CD4-positive, CD25-positive, alpha-beta regulatory T cell (primary cell): Measurements from ENCODE around the gene WDR31. TPM values are rescaled to one million over a fixed set of nuclear protein-coding genes. Genes with fewer than 3 reads are reported as not detected.

Experiments used
- ATAC-seq, 2 donors: fragments of 150-1000 bp; cut with Tn5 transposase; one replicate each; pipeline ENCODE4 v1.10.0; 2021; ENCODE audit warnings: low read depth in 2 of 2, moderate number of reproducible peaks in 2 of 2, moderate library complexity in 1 of 2
- DNase-seq, 3 donors: peaks; one replicate each; pipeline versions ENCODE4 v3.0.0 to v3.0.0-alpha.2; 2012 to 2022; ENCODE audit warnings: mixed read lengths in 1 of 3
- H3K27ac ChIP-seq: one replicate; pipeline ENCODE4 v1.7.0; 2013; ENCODE audit warnings: mild to moderate bottlenecking, low read length; ENCODE audit not compliant: insufficient read depth, poor library complexity, severe bottlenecking
- H3K27me3 ChIP-seq: one replicate; pipeline ENCODE4 v1.7.0; 2013; ENCODE audit warnings: low read length; ENCODE audit not compliant: control insufficient read depth, insufficient read depth
- H3K36me3 ChIP-seq: one replicate; pipeline ENCODE4 v1.7.0; 2013; ENCODE audit warnings: mild to moderate bottlenecking, low read length, moderate library complexity; ENCODE audit not compliant: control insufficient read depth, insufficient read depth
- H3K4me1 ChIP-seq: 2 replicates; pipeline ENCODE4 v1.7.0; 2013; ENCODE audit warnings: mild to moderate bottlenecking, low read length; ENCODE audit not compliant: insufficient read depth, control insufficient read depth, poor library complexity, severe bottlenecking
- H3K4me3 ChIP-seq: one replicate; pipeline ENCODE4 v1.7.0; 2013; ENCODE audit warnings: low read depth, mild to moderate bottlenecking, low read length, moderate library complexity
- H3K9me3 ChIP-seq, 2 experiments: 1 replicate in 1 of 2; 2 replicates in 1 of 2; pipeline ENCODE4 v1.7.0; 2013; ENCODE audit warnings: low read length in 2 of 2, mild to moderate bottlenecking in 1 of 2, moderate library complexity in 1 of 2; ENCODE audit not compliant: control insufficient read depth in 2 of 2
- H3K27ac Mint-ChIP-seq, 3 donors: one replicate each; pipeline ENCODE4 v1.8.0; 2020 to 2022; ENCODE audit warnings: mild to moderate bottlenecking in 3 of 3, mixed read lengths in 3 of 3, moderate library complexity in 2 of 3
- H3K27me3 Mint-ChIP-seq: one replicate; pipeline ENCODE4 v1.8.0; 2022; ENCODE audit warnings: mild to moderate bottlenecking, mixed read lengths
- H3K36me3 Mint-ChIP-seq: one replicate; pipeline ENCODE4 v1.8.0; 2020; ENCODE audit warnings: mixed read lengths
- H3K4me1 Mint-ChIP-seq, 4 donors: one replicate each; pipeline ENCODE4 v1.8.0; 2020 to 2022; ENCODE audit warnings: mixed read lengths in 4 of 4, mild to moderate bottlenecking in 1 of 4
- H3K4me3 Mint-ChIP-seq, 4 donors: one replicate each; pipeline ENCODE4 v1.8.0; 2020 to 2022; ENCODE audit warnings: mild to moderate bottlenecking in 4 of 4, mixed read lengths in 4 of 4, moderate library complexity in 3 of 4
- H3K9me3 Mint-ChIP-seq, 7 donors: one replicate each; pipeline ENCODE4 v1.8.0; 2020 to 2022; ENCODE audit warnings: mixed read lengths in 7 of 7, mild to moderate bottlenecking in 3 of 7, moderate library complexity in 2 of 7
- polyA plus RNA-seq, 4 donors: library from polyadenylated mRNA; unstranded; fragments of 300-500 nt; fragmentation: Illumina TruSeq; gene quantifications; one replicate each; pipeline ENCODE4 v1.2.3, GENCODE V29; 2021
- total RNA-seq: library from RNA; stranded (reverse); gene quantifications from one replicate; pipeline ENCODE4 v1.2.3, GENCODE V29; 2022

WDR31 gene
- total and polyA plus RNA-seq, 5 donors from 2014 or later = 0.06 to 0.32 (median 0.19) TPM; not detected in 1

DNA sequence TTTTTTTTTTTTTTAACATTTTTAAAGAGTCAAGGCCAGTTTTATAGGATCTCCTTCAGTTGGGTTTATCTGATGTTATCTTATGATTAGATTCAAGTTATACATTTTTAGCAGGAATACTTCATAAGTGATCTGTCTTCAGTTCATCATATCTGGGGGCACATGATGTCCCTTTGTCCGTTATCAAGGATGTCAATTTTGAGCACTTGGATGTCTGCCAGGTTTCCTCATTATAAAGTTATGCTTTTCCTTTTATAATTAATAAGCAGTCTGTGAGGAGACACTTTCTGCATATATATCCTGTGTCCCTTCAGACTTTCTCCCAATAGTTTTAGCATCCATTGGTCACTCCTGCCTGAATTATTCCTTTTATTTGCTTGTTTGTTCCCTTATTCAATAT lies 24.9 kb upstream of the WDR31 start:
- DNase-seq (no peak), ATAC-seq (no peak)
- peaks cover 10% of the 10 kb centered on the region for H3K27me3 Mint-ChIP-seq
- H3K4me3 ChIP-seq = no peak overlapping the region
- H3K36me3 ChIP-seq = no peaks in the 10 kb centered on the region
- H3K27ac ChIP-seq = no peak overlapping the region
- H3K27ac Mint-ChIP-seq = no peak overlapping the region
- no peaks in the 10 kb centered on the region for H3K4me1 Mint-ChIP-seq
- H3K4me1 ChIP-seq = no peaks in the 10 kb centered on the region
- peaks cover 0 to 3% (median 0%) of the 10 kb centered on the region in 7 donors for H3K9me3 Mint-ChIP-seq
- no peaks in the 10 kb centered on the region for H3K9me3 ChIP-seq
- no peaks in the 10 kb centered on the region for H3K36me3 Mint-ChIP-seq
- no peak overlapping the region for H3K4me3 Mint-ChIP-seq
- peaks cover 3% of the 10 kb centered on the region for H3K27me3 ChIP-seq

GRCh38 chr9:113363336-113363735 lies 23.3 kb upstream of the WDR31 start:
- no peak for DNase-seq
- Mint-ChIP-seq H3K36me3 (no peaks in the 10 kb centered on the region), H3K27ac (no peak overlapping the region), H3K9me3 (peaks cover 0 to 3% (median 0%) of the 10 kb centered on the region in 7 donors), H3K4me1 (no peaks in the 10 kb centered on the region), H3K27me3 (peaks cover 10% of the 10 kb centered on the region), H3K4me3 (no peak overlapping the region)
- ATAC-seq = no peak
- Histone ChIP-seq H3K4me3 (no peak overlapping the region), H3K27ac (no peak overlapping the region), H3K27me3 (peaks cover 3% of the 10 kb centered on the region), H3K36me3 (no peaks in the 10 kb centered on the region), H3K9me3 (no peaks in the 10 kb centered on the region), H3K4me1 (no peaks in the 10 kb centered on the region)

- H3K36me3 ChIP-seq = no peaks in the 10 kb centered on the region
- no peaks in the 10 kb centered on the region for H3K9me3 ChIP-seq
- DNase-seq (no peak), ATAC-seq (no peak)
- no peak overlapping the region for H3K4me3 ChIP-seq
- no peaks in the 10 kb centered on the region for H3K4me1 ChIP-seq
- Mint-ChIP-seq H3K27ac (no peak overlapping the region), H3K4me3 (no peak overlapping the region), H3K27me3 (peaks cover 15% of the 10 kb centered on the region), H3K4me1 (no peaks in the 10 kb centered on the region), H3K9me3 (peaks cover 0 to 3% (median 0%) of the 10 kb centered on the region in 7 donors), H3K36me3 (no peaks in the 10 kb centered on the region)
- no peak overlapping the region for H3K27ac ChIP-seq
- H3K27me3 ChIP-seq = peaks cover 3% of the 10 kb centered on the region
Observed at GRCh38 chr9:113361304-113362018, 21.4 kb upstream of the WDR31 start.

- Histone ChIP-seq H3K9me3 (no peaks in the 10 kb centered on the region), H3K36me3 (no peaks in the 10 kb centered on the region), H3K4me3 (no peak overlapping the region), H3K4me1 (no peaks in the 10 kb centered on the region), H3K27ac (no peak overlapping the region), H3K27me3 (peaks cover 3% of the 10 kb centered on the region)
- ATAC-seq (no peak), DNase-seq (no peak)
- no peak overlapping the region for H3K4me3 Mint-ChIP-seq
- H3K36me3 Mint-ChIP-seq = no peaks in the 10 kb centered on the region
- H3K9me3 Mint-ChIP-seq = peaks cover 0 to 3% (median 0%) of the 10 kb centered on the region in 7 donors
- no peak overlapping the region for H3K27ac Mint-ChIP-seq
- no peaks in the 10 kb centered on the region for H3K4me1 Mint-ChIP-seq
- peaks cover 17% of the 10 kb centered on the region for H3K27me3 Mint-ChIP-seq
Observed at GRCh38 chr9:113360242-113360842, 20.3 kb upstream of the WDR31 start.

- Mint-ChIP-seq H3K4me3 (no peak overlapping the region), H3K27ac (no peak overlapping the region), H3K27me3 (peaks cover 10% of the 10 kb centered on the region), H3K4me1 (no peaks in the 10 kb centered on the region), H3K9me3 (peaks cover 0 to 3% (median 0%) of the 10 kb centered on the region in 7 donors), H3K36me3 (no peaks in the 10 kb centered on the region)
- Histone ChIP-seq H3K27ac (no peak overlapping the region), H3K4me3 (no peak overlapping the region), H3K9me3 (no peaks in the 10 kb centered on the region), H3K36me3 (no peaks in the 10 kb centered on the region), H3K4me1 (no peaks in the 10 kb centered on the region), H3K27me3 (peaks cover 3% of the 10 kb centered on the region)
- ATAC-seq (no peak), DNase-seq (no peak)
Observed at GRCh38 chr9:113359385-113359784, 19.3 kb upstream of the WDR31 start.

DNA sequence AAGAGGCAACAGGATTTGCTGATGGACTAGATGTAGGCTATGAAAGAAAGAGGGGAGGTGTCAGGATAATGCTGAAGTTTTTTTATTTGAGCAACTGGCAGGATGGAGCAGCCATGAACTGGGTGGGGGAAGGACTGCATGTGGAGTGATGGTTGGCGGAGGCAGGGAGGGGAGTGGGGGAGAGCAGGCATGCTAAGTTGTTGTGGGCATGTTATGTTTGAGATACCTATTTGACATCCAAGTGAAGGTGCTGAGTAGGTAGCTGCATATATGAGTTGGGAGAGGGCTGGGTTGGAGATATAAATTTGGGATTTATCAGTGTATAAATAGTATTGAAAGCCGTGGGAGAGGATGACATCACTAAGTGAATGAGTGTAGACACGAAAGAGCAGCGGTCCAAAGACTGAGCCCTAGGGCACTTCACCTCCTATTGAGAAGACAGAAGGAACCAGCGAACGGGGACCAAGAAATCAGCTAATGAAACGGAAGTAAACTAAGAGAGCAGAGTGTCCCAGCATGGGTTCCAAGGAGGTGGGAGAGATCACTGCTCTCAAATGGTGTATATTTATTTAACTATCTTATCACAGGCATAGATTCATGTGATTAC lies 16.7 kb upstream of the WDR31 start:
- no peaks in the 10 kb centered on the region for H3K36me3 Mint-ChIP-seq

DNA sequence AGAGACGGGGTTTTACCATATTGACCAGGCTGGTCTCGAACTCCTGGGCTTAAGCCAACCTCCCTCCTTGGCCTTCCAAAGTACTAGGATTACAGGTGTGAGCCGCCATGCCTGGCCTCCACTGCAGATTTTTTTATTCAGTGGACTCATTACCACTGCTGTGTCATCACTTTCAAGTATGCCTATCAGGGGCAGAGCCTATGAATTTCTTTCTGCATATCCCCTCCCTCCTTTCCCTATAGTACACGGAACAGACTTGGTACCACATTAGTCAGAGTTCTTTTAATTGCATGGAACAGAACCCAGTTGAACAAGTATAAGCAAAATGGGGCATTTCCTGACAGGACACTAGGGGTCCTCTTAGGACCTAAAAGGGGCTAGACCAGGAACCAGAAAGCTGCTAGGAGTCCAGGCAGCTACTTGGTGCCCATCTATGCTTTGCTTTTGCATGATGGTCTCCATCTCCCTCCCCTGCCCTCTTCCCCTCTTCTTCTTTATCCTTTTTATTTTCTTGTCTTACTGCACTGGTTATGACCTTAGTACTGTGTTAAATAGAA lies 15.0 kb upstream of the WDR31 start:
- Histone ChIP-seq H3K27ac (no peak overlapping the region), H3K36me3 (no peaks in the 10 kb centered on the region), H3K4me1 (peaks cover 10% of the 10 kb centered on the region), H3K4me3 (no peak overlapping the region), H3K9me3 (no peaks in the 10 kb centered on the region), H3K27me3 (peaks cover 13% of the 10 kb centered on the region)
- H3K36me3 Mint-ChIP-seq = no peaks in the 10 kb centered on the region
- DNase-seq = no peak
- H3K27ac Mint-ChIP-seq = no peak overlapping the region
- H3K4me1 Mint-ChIP-seq = peaks cover 0 to 12% (median 3%) of the 10 kb centered on the region in 4 donors
- H3K27me3 Mint-ChIP-seq = peaks cover 28% of the 10 kb centered on the region
- peaks cover 0 to 6% (median 0%) of the 10 kb centered on the region in 7 donors for H3K9me3 Mint-ChIP-seq
- no peak overlapping the region for H3K4me3 Mint-ChIP-seq
- no peak for ATAC-seq

More for the DNA sequence above, 16.7 kb upstream of the WDR31 start:
- Histone ChIP-seq H3K27ac (no peak overlapping the region), H3K36me3 (no peaks in the 10 kb centered on the region), H3K9me3 (no peaks in the 10 kb centered on the region), H3K4me3 (no peak overlapping the region), H3K27me3 (peaks cover 7% of the 10 kb centered on the region), H3K4me1 (no peaks in the 10 kb centered on the region)
- peaks cover 15% of the 10 kb centered on the region for H3K27me3 Mint-ChIP-seq
- no peaks in the 10 kb centered on the region for H3K4me1 Mint-ChIP-seq
- no peak for DNase-seq
- no peak overlapping the region for H3K27ac Mint-ChIP-seq
- H3K4me3 Mint-ChIP-seq = peak overlapping the region in 1 of 4 donors; percentile 41
- peaks cover 0 to 9% (median 0%) of the 10 kb centered on the region in 7 donors for H3K9me3 Mint-ChIP-seq
- ATAC-seq = no peak
